Hindlimb muscle (tissue), 1 donor: Measurements from ENCODE around the gene TSPY2. TPM values are rescaled to one million over a fixed set of nuclear protein-coding genes. Genes with fewer than 3 reads are reported as not detected.
"Not testable (repeated sequence)": the region's sequence is repeated elsewhere in the genome, so short reads cannot be mapped to it uniquely, and the experiment has no call there.

Source experiments
- DNase-seq: peaks from one replicate; pipeline ENCODE4 v3.0.0-alpha.2; 2013
- polyA plus RNA-seq: library from polyadenylated mRNA; unstranded; fragments of 120-200 nt; gene quantifications from one replicate; pipeline ENCODE4 v1.2.1, GENCODE V29; 2013; ENCODE audit not compliant: insufficient read length

TSPY2 gene
- polyA plus RNA-seq: not detected

- not testable (repeated sequence) for DNase-seq
These were observed at the start of gene TSPY2 for GRCh38 chrY:6245923-6246322. TSS of gene TSPY2 (plus strand) at chrY:6246223. CDS start at chrY:6246269, 46 bp downstream.

GRCh38 chrY:6209565-6209964, 36.5 kb upstream of the TSPY2 start:
- not testable (repeated sequence) for DNase-seq

GRCh38 chrY:6217045-6217444, 29.0 kb upstream of the TSPY2 start:
- DNase-seq: not testable (repeated sequence)

GRCh38 chrY:6269839-6270238, 23.8 kb downstream of the TSPY2 start:
- DNase-seq: not testable (repeated sequence)
